H7 (cell line): ENCODE results near the gene C6orf132. TPM values are rescaled to one million over a fixed set of nuclear protein-coding genes. Genes with fewer than 3 reads are reported as not detected.

Experiments
- DNase-seq: peaks from one replicate; pipeline ENCODE4 v3.0.0; 2012
- H3K27me3 ChIP-seq: 2 replicates; pipeline ENCODE4 v1.6.0; 2011; ENCODE audit warnings: mild to moderate bottlenecking, low read length; ENCODE audit not compliant: control insufficient read depth, insufficient read depth
- H3K36me3 ChIP-seq: replicated peaks from 2 replicates; pipeline ENCODE4 v1.5.1; 2011; ENCODE audit warnings: low read length; ENCODE audit not compliant: control insufficient read depth, insufficient read depth
- H3K4me3 ChIP-seq: 2 replicates; pipeline ENCODE4 v1.5.1; 2011; ENCODE audit warnings: low read depth, mild to moderate bottlenecking, control low read depth, low read length, moderate library complexity; ENCODE audit not compliant: insufficient read depth
- total RNA-seq: library from RNA; depleted of rRNA; stranded (reverse); fragments of >200 nt; shearing (Covaris generic); gene quantifications from 2 replicates; pipeline ENCODE4 v1.2.3, GENCODE V29; 2014; rRNA removed

The C6orf132 gene
- total RNA-seq, 1 experiment from 2014 or later = 11.3 TPM

DNA sequence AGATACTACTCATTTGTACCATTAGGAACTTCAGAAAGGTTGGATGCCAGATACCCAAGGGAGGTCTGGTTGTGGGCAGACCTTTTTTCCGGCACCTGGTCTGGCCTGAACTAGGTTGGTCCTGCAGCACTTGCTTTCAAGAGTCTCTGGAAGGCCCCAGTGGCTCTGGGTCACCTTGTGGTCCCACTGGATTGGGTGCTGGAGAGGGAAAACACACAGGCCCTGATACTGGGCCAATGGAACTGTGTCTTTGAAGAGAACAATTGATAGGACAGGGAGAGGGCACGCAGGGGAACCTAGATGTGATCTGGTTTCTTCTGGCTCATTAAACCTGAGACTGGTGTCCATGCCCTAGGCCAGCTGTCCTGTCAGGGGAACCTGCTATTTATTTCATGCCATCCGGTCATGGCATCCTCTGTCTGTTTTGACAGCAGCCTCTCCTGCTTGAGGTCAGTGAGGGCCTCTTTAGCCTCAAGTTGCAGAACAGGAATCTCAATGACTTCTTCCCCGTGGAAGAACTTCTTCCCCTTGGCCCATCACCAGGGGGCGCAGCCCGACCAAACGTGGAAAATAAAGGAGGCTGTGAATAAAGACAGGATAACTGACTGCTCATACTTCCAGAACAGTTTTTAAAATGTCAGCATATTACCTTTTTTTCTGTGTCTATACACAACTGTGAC lies 67.1 kb downstream of the C6orf132 start:
- H3K4me3 ChIP-seq = no peak overlapping the region
- peaks cover 24% of the 10 kb centered on the region for H3K36me3 ChIP-seq
- peak; percentile 86 for DNase-seq
- no peaks in the 10 kb centered on the region for H3K27me3 ChIP-seq

DNA sequence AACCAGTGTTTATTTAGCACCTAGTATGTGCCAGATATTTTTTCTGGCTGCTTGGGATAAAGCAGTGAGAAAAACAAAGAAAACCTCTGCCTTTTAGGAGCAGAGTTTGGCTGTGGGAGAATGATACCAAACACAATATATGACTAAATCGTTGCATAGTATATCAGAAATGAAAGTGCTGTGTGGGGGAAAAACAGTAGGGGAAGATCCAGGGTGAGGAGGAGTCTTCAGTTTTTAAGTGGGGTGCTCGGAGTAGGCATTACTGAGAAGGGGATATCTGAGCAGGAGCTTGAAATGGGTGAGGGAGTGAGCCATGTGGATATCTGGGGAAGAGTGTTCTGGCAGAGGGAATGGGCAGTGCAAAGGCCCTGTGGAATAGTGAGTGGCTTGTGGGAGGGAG lies 69.1 kb downstream of the C6orf132 start:
- Histone ChIP-seq H3K4me3 (no peak overlapping the region), H3K27me3 (no peaks in the 10 kb centered on the region), H3K36me3 (peaks cover 33% of the 10 kb centered on the region)
- DNase-seq = no peak

DNA sequence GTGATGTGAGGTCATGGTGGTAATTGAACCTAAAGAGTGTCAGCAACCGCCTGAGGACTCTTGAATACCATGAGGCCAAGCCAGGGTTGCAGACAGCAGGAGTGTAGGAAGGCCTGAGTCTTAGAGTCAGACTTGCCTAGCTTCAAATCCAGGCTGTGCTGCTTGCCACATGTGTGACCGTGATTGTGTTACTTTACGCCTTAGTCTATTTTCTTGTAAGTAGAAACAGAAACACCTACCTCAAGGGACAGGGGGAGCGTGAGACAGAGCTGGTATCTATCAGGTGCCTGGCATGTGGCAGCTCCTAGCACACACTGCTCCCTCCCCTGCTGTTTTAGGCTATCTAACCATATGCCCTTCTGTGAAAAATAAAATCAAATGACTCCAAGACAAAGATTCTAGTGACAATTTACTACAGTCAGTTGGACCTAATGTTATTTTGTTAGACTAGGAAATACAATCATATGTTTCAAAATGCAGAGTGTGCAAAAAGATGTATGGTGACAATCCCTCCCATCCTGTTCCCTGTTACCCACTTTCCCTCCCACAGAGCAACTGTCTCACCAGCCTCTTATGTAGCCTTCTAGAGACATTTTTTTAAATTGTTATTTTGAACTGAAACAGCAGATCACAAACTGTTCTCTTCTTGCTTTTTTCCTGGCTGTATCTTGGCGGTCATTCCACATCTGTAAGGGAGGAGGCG lies 70.4 kb downstream of the C6orf132 start:
- DNase-seq = no peak
- Histone ChIP-seq H3K27me3 (no peaks in the 10 kb centered on the region), H3K36me3 (peaks cover 31% of the 10 kb centered on the region), H3K4me3 (no peak overlapping the region)

DNA sequence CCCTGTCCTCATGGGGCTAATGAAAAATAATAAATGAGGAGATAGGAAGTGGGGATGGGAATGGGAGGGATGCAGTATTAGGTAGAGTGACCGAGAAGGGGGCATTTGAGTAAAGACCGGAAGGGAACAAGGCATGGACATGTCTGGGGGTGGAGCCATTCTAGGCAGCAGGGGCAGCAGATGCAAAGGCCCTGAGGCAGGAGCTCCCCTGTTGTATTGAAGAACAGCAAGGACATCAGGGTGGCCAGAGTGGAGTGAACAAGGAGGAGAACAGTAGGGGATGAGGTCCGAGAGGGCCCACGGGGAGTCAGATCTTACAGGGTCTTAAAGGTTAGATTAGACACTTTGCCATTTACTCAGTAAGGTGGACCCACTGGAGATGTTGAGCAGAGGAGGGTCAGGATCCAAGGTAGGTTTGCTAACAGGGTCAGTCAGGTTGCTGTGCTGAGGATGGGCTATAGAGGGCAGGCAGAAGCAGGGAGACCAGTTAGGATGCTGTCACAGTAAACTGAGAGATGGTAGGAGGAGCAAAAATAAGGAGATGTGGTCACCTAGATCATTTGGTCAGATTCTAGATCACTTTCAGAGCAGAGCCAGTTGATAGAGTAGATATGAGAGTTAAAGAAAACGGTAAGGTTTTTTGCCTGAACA lies 73.4 kb downstream of the C6orf132 start:
- H3K4me3 ChIP-seq = no peak overlapping the region
- H3K27me3 ChIP-seq = no peaks in the 10 kb centered on the region
- H3K36me3 ChIP-seq = peaks cover 37% of the 10 kb centered on the region
- no peak for DNase-seq

DNA sequence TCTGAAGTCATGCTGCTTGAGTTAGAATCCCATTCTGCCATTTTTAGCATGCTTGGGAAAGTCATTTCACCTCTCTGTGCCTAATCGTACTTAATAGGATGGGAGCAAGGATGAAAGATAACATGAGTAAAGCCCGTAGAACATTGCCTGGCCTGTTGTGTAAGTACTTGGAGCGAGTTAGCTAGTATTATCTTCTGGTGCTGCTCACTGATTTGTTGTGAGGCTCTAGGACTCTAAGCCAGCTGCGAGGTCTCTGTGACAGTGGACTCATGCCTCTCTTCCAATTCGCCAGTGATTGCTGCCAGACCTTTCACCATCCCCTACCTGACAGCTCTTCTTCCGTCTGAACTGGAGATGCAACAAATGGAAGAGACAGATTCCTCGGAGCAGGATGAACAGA lies 74.2 kb downstream of the C6orf132 start:
- H3K27me3 ChIP-seq = no peaks in the 10 kb centered on the region
- peaks cover 36% of the 10 kb centered on the region for H3K36me3 ChIP-seq
- H3K4me3 ChIP-seq = no peak overlapping the region
- DNase-seq = no peak

DNA sequence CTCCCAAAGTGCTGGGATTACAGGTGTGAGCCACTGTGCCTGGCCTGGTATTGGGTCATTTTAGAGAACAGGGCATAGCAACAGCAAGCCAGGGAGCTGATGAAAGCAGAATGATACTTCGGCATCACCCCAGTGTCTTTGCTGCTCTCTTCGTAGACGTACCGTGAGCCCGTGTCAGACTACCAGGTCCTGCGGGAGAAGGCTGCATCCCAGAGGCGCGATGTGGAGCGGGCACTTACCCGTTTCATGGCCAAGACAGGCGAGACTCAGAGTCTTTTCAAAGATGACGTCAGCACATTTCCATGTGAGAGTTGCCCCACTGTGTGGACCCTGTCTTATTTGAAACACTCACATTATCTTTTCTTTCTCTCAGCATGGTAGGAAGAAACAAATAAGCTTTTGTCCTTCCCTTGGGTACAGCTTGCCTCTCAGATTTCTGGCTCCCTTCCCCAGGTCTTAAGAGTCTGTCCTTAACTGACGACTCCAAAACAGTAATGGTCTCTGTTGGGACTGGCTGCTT lies 76.2 kb downstream of the C6orf132 start:
- H3K4me3 ChIP-seq = no peak overlapping the region
- H3K36me3 ChIP-seq = peaks cover 36% of the 10 kb centered on the region
- peak; percentile 7 for DNase-seq
- H3K27me3 ChIP-seq = no peaks in the 10 kb centered on the region

DNA sequence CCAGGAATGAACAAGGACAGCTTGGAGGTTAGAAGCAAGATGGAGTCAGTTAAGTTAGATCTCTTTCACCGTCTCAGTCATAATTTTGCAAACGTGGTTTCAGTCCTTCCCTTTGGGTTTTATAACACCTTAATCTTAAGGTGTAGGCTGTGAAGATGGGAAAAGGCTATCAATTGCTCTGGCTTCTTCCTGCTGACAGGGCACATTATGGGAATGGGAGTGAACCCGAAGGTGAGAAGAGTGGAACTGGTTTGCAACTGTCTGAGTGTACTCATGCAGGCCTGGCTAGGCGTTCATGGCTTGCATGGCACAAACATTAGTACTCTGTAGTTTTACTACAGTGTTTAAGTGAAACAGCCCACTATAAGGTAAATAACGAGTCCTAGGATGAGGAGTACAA lies 82.7 kb downstream of the C6orf132 start:
- Histone ChIP-seq H3K36me3 (peaks cover 32% of the 10 kb centered on the region), H3K27me3 (no peaks in the 10 kb centered on the region)
- DNase-seq = no peak

DNA sequence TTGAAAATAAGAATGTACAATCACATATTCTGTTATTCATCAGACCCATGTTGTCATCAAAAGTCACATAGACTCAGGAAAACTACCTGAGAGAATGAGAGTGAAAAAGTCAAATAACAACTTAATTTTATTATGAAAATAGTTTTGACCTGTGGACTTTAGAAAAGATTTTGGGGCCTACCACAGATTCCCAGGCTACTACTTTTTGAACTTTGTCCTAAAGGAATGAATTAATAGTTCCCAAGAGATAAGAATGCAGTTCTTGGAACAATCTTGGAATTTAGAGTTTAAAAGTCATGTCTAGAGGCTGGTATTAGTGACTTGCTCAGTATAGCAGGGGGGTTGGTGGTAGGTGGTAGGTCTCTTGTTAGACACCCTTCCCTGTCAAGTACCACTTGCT lies 88.8 kb downstream of the C6orf132 start:
- DNase-seq = no peak
- H3K4me3 ChIP-seq = no peak overlapping the region
- peaks cover 8% of the 10 kb centered on the region for H3K27me3 ChIP-seq
- H3K36me3 ChIP-seq = peaks cover 29% of the 10 kb centered on the region

More for the DNA sequence above, 82.7 kb downstream of the C6orf132 start:
- no peak overlapping the region for H3K4me3 ChIP-seq

DNA sequence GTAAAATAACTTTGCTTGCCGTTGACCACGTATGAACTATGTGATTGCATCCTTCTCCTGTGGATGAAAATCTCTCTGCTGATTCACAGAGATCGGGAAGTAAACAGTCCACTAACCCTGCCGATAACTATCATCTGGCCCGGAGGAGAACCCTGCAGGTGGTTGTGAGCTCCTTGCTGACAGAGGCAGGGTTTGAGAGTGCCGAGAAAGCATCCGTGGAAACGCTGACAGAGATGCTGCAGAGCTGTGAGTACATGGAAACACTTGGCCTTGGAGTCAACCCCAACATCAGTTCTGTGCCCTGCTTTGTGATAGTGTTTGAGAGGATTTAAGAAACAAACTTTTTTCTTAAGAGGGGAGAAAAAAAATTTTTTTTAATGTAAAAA lies 91.2 kb downstream of the C6orf132 start:
- H3K27me3 ChIP-seq = peaks cover 31% of the 10 kb centered on the region
- peaks cover 17% of the 10 kb centered on the region for H3K36me3 ChIP-seq
- no peak for DNase-seq
- no peak overlapping the region for H3K4me3 ChIP-seq

Other genes starting within 250 kb of the C6orf132 start
- 2.9 and 3.5 TPM in 2 replicates for gene USP49, start 247.2 kb downstream of the C6orf132 start, total RNA-seq
- 42.2 and 52.5 TPM in 2 replicates for gene MED20, start 221.5 kb downstream of the C6orf132 start, total RNA-seq
- gene BYSL, start 221.1 kb downstream of the C6orf132 start, total RNA-seq = 34.6 and 43.2 TPM in 2 replicates
- gene CCND3, start 200.8 kb downstream of the C6orf132 start, total RNA-seq = 27.7 and 36.4 TPM in 2 replicates
- gene TAF8, start 92.1 kb downstream of the C6orf132 start, total RNA-seq = 8.7 and 13.9 TPM in 2 replicates
- 13.2 and 20.8 TPM in 2 replicates for gene GUCA1A, start 30.7 kb upstream of the C6orf132 start, total RNA-seq
- gene GUCA1B, start 52.3 kb upstream of the C6orf132 start, total RNA-seq = 0.45 and 0.55 TPM in 2 replicates
- gene MRPS10, start 75.2 kb upstream of the C6orf132 start, total RNA-seq = 46.5 and 60.9 TPM in 2 replicates